HG03520 (cell line): ENCODE data around the gene CCDC7.
"Not testable (repeated sequence)": the region's sequence is repeated elsewhere in the genome, so short reads cannot be mapped to it uniquely, and the experiment has no call there.

ENCODE experiments used
- ATAC-seq: cut with Tn5 transposase; IDR thresholded peaks from one replicate; pipeline ENCODE4 v1.9.1; 2021; ENCODE audit warnings: mild to moderate bottlenecking, moderate library complexity; ENCODE audit not compliant: unreplicated experiment

The CCDC7 gene

DNA sequence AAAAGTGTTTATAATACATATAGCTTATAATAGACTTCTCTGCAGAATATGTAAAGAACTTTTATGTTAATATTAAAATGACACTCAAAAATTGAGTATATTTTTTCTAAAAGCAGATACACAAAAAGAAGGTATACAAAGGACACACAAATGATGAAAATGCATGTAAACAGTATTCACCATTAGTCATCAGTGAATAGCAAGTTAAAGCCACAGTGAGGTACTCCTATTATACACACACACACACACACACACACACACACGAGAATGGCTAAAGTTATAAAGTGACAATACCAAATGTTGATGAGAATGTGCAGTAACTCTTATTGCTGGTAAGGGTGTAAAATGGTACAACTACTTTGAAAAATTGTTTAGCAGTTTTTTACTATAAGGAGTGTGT, 419.2 kb downstream of the CCDC7 start:
- ATAC-seq, result no peak

DNA sequence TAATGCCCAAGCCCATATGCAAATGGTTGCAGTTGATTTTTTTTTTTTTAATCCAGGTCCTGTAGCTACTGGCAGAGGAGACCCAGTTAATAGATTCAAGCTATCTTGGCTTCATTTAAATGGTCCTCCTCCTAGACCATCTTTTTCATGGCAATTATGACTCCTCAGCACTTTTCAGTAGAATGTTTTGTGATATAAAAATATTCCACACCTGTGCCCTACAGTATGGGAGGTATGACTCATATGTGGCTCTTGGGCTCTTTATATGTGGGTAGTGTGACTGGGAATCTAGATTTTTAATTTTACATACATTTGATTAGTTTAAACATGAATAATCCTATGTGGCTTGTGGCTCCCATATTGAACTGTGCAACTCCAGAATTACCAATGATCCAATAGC, 432.0 kb downstream of the CCDC7 start:
- no peak for ATAC-seq

DNA sequence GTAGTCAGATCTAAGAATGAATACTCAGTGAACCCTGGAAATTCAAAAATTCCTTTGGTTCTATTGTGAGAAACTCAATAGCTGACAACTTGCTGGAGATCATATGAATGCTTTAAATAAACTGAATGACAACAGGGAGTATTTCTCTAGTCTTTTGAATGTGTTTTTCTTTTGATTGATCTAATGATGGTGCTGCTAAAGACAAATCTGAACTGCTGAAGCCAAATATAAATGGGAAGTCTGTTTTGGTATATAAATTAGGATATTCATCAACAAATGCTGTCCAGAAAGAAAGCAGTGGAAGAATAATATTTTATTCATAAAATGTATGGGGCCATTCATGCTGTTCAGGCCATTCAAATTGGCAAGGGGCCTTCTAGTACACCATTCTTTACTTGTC, 432.7 kb downstream of the CCDC7 start:
- ATAC-seq, result no peak

DNA sequence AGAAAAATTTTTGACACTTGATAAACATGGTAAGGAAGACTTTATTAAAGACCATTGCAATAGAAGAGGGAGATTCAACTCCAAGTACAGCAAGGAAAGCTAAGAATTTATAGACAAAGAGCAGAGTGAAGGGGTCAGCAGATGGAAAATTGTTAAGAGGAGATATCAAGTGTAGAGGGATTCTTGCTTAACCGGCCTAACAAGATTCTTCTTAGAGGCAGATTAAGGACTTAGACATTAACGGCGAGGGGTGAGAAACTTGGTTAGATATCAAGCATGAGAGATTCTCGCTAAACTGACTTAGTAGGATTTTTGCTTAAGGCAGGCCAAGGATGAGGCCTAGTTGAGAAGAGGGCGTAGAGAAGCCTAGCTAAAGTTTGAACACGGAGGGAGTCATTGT, 436.1 kb downstream of the CCDC7 start:
- ATAC-seq, result no peak

DNA sequence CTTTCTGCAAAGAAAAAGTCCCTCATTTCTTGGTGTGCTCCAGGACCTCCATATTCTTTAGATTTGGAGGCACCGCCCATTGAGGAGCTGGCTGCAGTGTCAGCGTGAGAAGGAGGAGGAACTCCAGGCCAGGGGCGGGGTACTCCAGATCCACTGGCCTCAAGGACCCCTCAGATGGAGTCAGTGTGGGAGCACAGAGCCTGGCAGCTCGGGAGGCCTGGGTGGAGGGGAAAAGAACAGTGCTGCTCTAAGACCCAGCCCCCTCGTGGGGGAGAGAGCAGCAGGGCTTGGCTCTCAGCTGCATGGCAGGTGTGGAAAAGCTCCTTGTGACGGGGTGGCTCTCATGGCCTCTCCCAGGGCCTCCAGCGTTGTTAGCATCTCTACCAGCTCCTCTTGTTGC, 441.5 kb downstream of the CCDC7 start:
- no peak for ATAC-seq

DNA sequence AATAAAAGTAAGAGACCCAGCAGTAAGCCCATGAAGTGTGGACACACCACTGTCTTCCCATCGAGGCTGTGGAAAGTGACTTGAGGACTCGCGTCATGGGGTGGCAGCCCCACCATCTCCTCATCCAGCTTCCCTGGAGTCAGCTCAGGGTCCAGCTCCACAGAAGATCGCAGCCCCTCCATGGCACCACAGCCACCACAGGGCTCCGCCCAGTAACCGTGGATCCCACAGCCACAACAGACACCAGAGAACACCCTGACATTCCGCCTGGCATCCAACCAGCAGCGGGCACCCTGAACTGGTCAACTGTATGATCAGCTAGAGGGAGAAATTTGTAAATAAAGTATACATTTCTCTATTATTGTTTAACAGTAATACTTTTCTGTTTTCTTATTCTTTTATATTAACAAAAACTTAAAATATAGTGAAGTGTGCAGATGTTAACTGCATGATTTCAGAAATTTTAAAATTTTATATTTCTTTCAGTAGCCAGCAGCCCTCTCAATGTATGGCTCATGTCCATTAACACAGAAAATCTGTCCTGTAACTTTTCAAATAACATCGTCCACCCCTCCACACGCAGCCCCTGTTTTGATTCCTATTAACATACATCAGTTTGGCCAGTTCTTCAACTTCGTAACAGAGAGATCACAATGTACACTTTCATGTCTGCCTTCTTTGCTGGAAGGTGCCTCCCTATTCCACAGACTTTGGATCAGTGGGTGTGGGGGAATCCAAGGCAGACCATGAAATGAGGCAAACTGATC, 442.4 kb downstream of the CCDC7 start:
- ATAC-seq, result no peak

DNA sequence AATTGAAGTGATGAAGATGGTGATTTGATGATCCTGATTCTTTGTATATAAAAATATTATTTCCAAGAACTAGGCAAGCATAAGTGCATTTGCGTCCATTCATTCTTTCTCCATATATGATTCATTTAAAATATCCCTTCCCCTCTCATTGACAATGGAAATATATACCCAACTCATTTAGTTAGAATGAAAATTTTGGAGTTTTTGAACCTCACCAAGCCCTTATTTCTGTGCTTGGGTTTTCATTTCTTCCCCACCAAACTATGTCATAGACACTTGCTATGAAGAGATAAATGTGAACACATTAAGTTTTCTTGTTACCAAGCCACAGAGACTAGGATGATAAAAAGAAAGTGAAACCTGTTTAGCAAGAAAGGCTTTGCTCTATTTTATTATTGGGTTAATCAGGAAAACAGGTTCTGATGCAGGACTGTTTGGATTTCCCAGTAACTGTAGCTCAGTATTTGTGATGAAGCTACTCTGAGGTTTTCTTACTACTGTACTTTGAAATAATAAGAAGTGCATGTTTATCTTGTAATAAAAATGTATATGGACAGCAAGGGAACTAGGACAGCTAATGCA, 443.8 kb downstream of the CCDC7 start:
- no peak for ATAC-seq

DNA sequence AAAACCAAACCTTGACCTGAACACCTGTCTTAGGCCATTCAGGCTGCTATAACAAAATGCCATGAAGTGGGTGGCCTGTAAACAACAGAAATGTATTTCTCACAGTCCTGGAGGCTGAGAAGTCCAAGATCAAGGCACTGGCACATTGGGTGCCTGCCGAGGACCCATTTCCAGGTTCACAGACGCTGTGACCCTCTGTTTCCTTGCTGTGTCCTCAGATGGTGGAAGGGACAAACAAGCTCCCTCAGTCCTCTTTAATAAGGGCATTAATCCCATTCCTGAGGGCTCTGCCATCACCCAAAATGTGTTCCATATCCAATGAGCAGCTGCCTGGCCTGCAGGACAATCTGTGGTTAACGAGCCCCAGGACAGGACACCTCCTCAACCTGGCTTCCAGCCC, 444.5 kb downstream of the CCDC7 start:
- ATAC-seq, result no peak

DNA sequence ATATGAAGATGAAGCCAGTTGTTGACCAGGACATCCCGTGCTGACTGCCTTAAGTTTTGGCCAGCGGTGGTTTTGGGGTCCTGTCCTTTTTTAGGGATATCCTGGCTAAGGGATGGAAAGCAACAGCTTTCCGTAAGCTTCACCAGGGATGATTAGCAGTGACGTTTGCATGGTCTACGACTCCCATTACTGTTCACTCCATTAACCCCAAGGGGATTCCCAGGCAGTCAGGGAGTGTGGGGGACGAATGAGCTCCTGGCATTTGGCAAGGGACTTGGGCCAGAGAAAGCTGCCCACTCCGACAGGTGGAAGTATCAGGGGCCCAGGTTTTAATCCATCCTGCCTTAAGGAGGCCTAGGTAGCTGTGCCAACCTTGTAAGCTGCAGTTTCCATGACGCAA, 445.3 kb downstream of the CCDC7 start:
- no peak for ATAC-seq

DNA sequence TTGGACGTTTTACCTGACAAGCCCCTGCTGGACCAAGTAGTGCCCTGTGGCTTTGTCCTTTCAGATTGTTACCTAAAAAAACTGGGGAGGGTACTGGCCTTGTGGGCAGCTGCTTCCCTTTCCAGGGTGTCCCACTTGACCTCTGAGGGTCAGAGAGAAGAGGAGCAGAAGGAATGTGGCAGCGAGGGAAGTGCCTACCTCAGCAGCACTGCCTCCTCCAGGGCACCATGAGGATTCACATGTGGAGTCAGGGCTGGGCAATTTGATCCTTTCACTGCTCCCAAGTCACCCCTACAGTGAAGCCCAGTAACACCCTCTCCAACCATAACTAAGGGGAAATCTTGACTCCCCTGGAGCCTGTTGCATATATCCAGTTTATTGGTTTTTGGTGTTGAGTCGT, 447.5 kb downstream of the CCDC7 start:
- ATAC-seq, result no peak

DNA sequence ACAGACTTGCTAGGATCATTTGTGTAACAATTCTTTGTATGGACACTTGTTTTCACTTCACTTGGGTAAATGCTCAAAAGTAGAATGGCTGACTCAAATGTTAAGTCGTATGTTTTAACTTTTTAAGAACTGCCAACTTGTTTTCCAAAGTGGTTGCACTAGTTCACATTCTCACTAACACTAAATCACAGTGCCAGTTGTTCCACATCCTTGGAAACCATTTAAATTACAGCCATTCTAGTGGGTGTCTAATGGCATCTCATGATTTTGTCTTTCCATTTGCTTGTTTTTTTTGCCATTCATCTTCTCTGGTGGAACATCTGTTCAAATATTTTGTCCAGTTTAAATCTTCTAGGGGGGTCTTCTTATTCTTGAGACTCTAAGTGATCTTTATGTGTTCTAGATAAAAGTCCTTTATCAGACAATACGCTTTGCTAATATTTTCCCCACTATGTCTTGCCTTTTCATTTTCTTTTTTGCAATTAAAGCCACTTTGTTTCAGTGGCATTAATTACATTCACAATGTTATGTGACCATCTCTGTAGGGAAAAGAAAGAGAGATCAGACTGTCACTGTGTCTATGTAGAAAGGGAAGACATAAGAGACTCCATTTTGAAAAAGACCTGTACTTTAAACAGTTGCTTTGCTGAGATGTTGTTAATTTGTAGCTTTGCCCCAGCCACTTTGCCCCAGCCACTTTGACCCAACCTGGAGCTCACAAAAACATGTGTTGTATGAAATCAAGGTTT, 448.1 kb downstream of the CCDC7 start:
- ATAC-seq, result no peak

DNA sequence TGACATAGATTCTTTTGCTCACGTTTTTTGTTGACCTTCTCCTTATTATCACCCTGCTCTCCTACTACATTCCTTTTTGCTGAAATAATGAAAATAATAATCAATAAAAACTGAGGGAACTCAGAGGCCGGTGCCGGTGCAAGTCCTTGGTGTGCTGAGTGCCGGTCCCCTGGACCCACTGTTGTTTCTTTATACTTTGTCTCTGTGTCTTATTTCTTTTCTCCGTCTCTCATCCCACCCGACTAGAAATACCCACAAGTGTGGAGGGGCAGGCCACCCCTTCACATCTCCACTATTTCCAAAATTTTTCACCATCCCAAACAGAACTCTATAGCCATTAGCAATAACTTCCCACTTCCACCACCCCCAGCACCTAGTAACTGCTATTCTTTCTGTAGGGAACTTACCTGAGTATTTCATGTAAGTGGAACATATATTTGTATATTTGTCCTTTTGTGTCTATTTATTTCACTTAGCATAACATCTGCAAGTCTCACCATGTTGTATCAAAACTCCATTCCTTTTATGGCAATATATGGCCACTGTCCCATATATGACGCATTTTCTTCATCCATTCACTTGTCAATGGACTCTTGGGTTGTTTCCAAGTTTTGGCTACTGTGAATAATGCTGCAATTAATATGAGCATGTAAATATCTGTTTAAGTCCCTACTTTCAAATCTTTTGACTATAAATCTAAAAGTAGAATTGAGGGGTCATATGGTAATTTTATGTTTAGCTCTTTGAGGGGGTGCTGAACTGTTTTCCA, 449.4 kb downstream of the CCDC7 start:
- not testable (repeated sequence) for ATAC-seq

DNA sequence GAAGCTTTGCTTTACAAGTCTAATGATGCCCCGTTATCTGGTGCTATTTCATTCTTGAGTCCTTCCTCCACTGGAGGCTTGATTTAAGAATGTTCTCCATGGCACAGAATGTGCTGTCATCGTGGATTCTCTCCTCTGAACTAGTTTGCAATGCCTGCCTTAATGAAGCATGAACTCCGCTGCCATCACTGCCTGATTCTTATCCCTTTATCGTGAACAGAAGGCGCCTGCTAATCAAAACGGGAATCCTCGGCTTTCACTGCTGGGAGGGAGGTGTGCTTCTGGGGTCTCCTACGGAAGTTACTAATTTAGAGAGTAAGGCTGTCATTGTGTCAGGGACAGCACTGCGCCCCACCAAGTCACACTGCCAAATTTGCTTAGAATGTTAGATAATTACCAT, 455.9 kb downstream of the CCDC7 start:
- ATAC-seq, result no peak

DNA sequence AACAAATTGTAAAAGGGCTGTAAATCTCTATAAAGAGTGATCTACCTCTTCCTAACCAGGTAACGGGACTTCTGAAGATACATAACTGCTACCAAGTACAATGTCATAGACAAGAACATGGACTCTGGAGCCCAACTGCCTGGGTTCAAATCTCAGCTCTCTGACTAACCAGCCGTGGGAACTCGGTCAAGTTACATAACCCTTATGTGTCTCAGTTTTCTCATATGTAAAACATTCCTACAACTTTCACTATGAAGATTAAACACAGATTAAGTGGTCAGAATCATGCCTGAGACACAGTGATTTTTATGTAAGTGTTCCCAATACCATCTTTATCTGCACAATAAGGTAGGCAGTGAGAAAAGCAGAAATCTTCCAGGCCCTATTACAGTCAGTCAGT, 459.5 kb downstream of the CCDC7 start:
- no peak for ATAC-seq

DNA sequence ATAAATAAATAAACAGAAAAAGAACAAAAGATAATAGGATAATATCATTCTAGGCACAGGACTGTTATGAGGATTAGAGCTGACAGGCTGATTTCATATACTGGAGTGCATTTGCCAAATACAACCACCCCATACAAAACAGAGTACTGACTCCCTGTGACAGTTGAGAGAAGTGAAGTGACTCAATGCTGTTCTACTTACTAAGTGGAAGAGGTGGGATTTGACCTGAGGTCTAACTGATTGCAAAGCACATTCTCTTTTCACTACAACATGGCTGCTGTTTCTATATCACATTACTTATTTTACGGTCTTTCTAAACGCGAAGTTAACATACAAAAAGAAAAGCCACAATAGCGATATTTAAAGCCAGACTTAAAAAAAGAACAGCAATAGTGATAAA, 460.7 kb downstream of the CCDC7 start:
- no peak for ATAC-seq

DNA sequence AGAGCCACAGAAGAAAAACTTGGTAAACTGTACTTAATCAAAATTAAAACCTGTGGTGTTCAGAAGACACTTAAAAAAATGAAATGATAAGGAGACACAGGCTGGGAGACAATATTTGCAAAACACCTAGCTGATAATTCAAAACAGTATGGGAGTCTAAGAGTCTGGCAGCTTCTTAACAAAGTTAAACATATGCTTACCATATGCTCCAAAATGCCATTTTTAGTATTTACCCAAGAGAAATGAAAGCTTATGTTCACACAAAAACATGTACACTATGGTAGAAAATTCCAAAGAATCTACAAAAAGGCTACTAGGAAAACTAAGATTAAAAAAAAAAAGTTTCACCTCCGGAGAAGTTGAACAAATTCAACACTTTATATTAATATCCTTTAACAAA, 463.5 kb downstream of the CCDC7 start:
- no peak for ATAC-seq

DNA sequence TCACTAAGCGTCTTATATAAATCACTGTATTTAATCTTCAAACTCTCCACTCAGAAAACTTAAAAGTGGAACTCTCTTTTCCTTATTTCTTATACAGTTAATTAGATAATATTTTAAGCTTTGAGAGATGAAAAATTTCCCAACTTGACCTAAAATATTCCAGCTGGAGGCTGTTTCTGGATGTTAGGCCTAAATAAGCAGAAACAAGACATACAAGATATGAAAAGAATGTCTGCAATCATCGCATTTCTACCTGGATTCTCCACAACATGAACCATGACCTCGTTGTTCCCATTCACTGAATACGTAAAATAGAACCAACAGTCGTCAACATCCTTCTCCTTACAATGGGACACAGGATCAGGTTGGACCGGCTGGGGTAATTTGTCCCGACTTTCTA, 464.0 kb downstream of the CCDC7 start:
- not testable (repeated sequence) for ATAC-seq

DNA sequence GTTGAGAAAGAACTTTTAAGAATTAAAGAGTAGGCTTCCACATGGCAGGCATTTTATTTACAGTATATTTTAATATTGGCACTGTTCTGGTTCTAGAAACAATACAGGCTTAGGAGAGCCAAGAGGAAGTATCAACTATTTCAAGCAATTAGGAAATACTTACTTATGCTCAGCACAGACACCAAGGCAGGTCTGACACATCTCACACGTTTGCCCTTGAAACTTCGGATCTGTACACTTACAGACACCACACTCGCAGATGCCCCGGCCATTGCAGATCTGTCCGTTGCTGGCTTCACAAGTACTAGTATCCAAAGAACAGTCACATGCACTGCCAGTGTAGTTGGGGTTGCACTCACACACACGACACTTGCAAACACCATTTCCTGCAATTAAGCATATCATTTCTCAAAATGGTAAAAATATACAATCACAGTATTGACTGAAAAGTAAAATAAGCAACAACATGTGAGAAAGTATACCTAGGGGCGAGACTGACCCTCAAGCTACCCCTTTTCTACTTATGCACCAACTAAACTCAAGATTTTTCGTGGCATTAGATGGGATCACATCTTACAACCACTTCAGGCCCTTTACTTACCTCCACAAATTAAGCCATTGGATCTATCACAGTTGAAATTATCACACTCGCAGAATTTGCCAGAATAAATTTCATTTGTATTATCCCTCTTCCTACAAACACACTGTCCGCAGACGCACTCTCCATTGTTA, 465.5 kb downstream of the CCDC7 start:
- no peak for ATAC-seq

DNA sequence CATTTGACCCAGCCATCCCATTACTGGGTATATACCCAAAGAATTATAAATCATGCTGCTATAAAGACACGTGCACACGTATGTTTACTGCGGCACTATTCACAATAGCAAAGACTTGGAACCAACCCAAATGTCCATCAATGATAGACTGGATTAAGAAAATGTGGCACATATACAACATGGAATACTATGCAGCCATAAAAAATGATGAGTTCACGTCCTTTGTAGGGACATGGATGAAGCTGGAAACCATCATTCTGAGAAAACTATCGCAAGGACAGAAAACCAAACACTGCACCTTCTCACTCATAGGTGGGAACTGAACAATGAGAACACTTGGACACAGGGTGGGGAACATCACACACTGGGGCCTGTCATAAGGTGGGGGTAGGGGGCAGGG, 471.9 kb downstream of the CCDC7 start:
- ATAC-seq, result not testable (repeated sequence)

DNA sequence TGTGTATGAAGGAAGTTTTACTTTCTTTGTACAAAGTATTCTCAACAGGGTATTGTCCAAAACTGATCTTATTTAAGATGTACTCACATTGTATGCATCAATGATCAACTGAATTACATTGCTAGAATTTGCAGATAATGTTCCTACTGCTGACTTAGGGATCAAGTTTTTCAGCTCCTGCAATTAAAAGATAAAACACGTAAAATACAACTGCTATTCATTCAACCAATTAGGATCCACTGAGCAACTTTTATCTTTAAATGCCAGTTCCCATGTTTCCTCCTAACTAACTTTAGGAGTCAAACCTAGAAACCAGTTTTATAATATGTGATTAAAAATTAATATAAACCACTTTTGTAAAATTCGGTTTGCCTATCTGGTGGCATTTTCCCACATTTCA, 476.2 kb downstream of the CCDC7 start:
- ATAC-seq, result no peak

DNA sequence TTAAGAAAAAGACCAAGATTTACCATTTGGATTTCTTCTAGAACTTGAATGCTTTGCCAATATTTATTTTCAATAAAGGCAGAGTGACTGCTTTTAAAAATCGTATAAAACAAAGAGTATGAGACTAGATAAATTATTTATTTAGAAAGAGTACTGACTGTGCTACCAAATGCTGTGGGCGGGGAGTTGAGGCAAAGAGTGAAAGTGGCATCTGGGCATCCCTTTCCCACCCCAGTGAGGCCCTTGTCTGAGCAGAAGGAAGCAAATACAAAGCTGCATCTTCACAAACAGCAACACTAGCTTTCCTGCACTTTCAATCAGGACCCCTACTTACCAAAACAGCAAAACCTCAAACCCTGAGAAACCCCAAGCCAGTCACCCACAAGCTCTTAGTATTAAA, 477.2 kb downstream of the CCDC7 start:
- ATAC-seq, result no peak
